WTC11 (cell line): ENCODE measurements around the gene WNK1. TPM values are rescaled to one million over a fixed set of nuclear protein-coding genes. Genes with fewer than 3 reads are reported as not detected.

Experiments used
- ATAC-seq: fragments of 200-7000 bp; cut with Tn5 transposase; 2 replicates; pipeline ENCODE4 v1.10.0; 2021; ENCODE audit warnings: mild to moderate bottlenecking, moderate library complexity
- CTCF ChIA-PET: fragments of 300-600 bp; sonication (Branson Sonifier 250); formaldehyde crosslinking; loops from one replicate; lab custom pipeline; 2021; ENCODE audit warnings: antibody characterized with exemption; lab: Charles Lee
- POLR2A ChIA-PET: fragments of 350-600 bp; sonication (Branson Sonifier 250); formaldehyde crosslinking; loops from one replicate; lab custom pipeline; 2021; ENCODE audit warnings: antibody characterized with exemption; lab: Charles Lee
- DNase-seq: peaks from one replicate; pipeline ENCODE4 v3.0.0; 2021; ENCODE audit warnings: low spot score
- H3K27ac Mint-ChIP-seq: 2 replicates; pipeline ENCODE4 v1.8.0; 2021; ENCODE audit warnings: mixed read lengths
- H3K27me3 Mint-ChIP-seq: 2 replicates; pipeline ENCODE4 v1.8.0; 2021; ENCODE audit warnings: low read depth, mild to moderate bottlenecking, moderate library complexity, mixed read lengths
- H3K36me3 Mint-ChIP-seq: 2 replicates; pipeline ENCODE4 v1.8.0; 2021; ENCODE audit warnings: mixed read lengths
- H3K4me1 Mint-ChIP-seq: 2 replicates; pipeline ENCODE4 v1.8.0; 2022; ENCODE audit warnings: mixed read lengths
- H3K4me3 Mint-ChIP-seq: 2 replicates; pipeline ENCODE4 v1.8.0; 2021; ENCODE audit warnings: mild to moderate bottlenecking, moderate library complexity, mixed read lengths
- H3K9me3 Mint-ChIP-seq: 2 replicates; pipeline ENCODE4 v1.8.0; 2021; ENCODE audit warnings: mixed read lengths
- AR ChIP-seq: fragments of 250-450 bp; sonication (Bioruptor Pico); IDR thresholded peaks from 2 replicates; pipeline ENCODE4 v1.9.0; 2021; ENCODE audit warnings: mild to moderate bottlenecking
- CBFB ChIP-seq: sonication (generic); formaldehyde crosslinking; IDR thresholded peaks from 2 replicates; pipeline ENCODE4 v1.8.1; 2022; ENCODE audit warnings: mild to moderate bottlenecking, low read depth, missing genetic modification reagents
- CREM ChIP-seq: sonication (generic); formaldehyde crosslinking; IDR thresholded peaks from 2 replicates; pipeline ENCODE4 v1.8.1; 2022; ENCODE audit warnings: mild to moderate bottlenecking, missing genetic modification reagents, moderate library complexity
- EMX1 ChIP-seq: fragments of 250-450 bp; sonication (Bioruptor Pico); IDR thresholded peaks from 2 replicates; pipeline ENCODE4 v1.8.0; 2021; ENCODE audit warnings: mild to moderate bottlenecking
- ETV6 ChIP-seq: sonication (generic); formaldehyde crosslinking; IDR thresholded peaks from 2 replicates; pipeline ENCODE4 v1.8.1; 2022; ENCODE audit warnings: mild to moderate bottlenecking, missing genetic modification reagents
- FOXP4 ChIP-seq: sonication (generic); formaldehyde crosslinking; IDR thresholded peaks from 2 replicates; pipeline ENCODE4 v1.8.0; 2022; ENCODE audit warnings: mild to moderate bottlenecking, missing genetic modification reagents
- GRHL2 ChIP-seq: fragments of 250-450 bp; sonication (Bioruptor Pico); IDR thresholded peaks from 2 replicates; pipeline ENCODE4 v1.8.0; 2022; ENCODE audit warnings: mild to moderate bottlenecking, moderate library complexity; ENCODE audit not compliant: insufficient replicate concordance, severe bottlenecking
- NR1H2 ChIP-seq: sonication (generic); formaldehyde crosslinking; IDR thresholded peaks from 2 replicates; pipeline ENCODE4 v1.9.0; 2021; ENCODE audit warnings: mild to moderate bottlenecking, moderate library complexity, missing genetic modification reagents
- OVOL2 ChIP-seq: fragments of 250-450 bp; sonication (Bioruptor Pico); IDR thresholded peaks from 2 replicates; pipeline ENCODE4 v1.9.0; 2021; ENCODE audit warnings: mild to moderate bottlenecking, borderline replicate concordance
- SMAD3 ChIP-seq: sonication (generic); formaldehyde crosslinking; IDR thresholded peaks from 2 replicates; pipeline ENCODE4 v1.8.0; 2022; ENCODE audit warnings: missing genetic modification reagents, mild to moderate bottlenecking, borderline replicate concordance
- SOX15 ChIP-seq: fragments of 250-450 bp; sonication (Bioruptor Pico); IDR thresholded peaks from 2 replicates; pipeline ENCODE4 v1.9.0; 2021; ENCODE audit warnings: mild to moderate bottlenecking
- TCF7 ChIP-seq: sonication (generic); formaldehyde crosslinking; IDR thresholded peaks from 2 replicates; pipeline ENCODE4 v1.8.0; 2022; ENCODE audit warnings: mild to moderate bottlenecking, low read depth, missing genetic modification reagents, moderate library complexity
- TEAD4 ChIP-seq: sonication (generic); formaldehyde crosslinking; IDR thresholded peaks from 2 replicates; pipeline ENCODE4 v1.8.0; 2022; ENCODE audit warnings: mild to moderate bottlenecking, missing genetic modification reagents
- TP53 ChIP-seq: sonication (generic); formaldehyde crosslinking; IDR thresholded peaks from 2 replicates; pipeline ENCODE4 v1.8.1; 2023; ENCODE audit warnings: mild to moderate bottlenecking, missing genetic modification reagents
- ZBTB21 ChIP-seq: sonication (generic); formaldehyde crosslinking; IDR thresholded peaks from 2 replicates; pipeline ENCODE4 v1.8.1; 2023; ENCODE audit warnings: mild to moderate bottlenecking, missing genetic modification reagents, borderline replicate concordance
- ZNF121 ChIP-seq: sonication (generic); formaldehyde crosslinking; IDR thresholded peaks from 2 replicates; pipeline ENCODE4 v1.8.0; 2023; ENCODE audit warnings: missing genetic modification reagents
- ZNF138 ChIP-seq: sonication (generic); formaldehyde crosslinking; conservative IDR thresholded peaks from 2 replicates; pipeline ENCODE4 v1.8.1; 2022; ENCODE audit warnings: mild to moderate bottlenecking, moderate library complexity, missing genetic modification reagents
- ZNF232 ChIP-seq: sonication (generic); formaldehyde crosslinking; IDR thresholded peaks from 2 replicates; pipeline ENCODE4 v1.8.0; 2022; ENCODE audit warnings: mild to moderate bottlenecking, missing genetic modification reagents
- ZNF512 ChIP-seq: sonication (generic); formaldehyde crosslinking; IDR thresholded peaks from 2 replicates; pipeline ENCODE4 v1.8.1; 2022; ENCODE audit warnings: missing genetic modification reagents, borderline replicate concordance
- ZNF671 ChIP-seq: fragments of 250-450 bp; sonication (Bioruptor Pico); IDR thresholded peaks from 2 replicates; pipeline ENCODE4 v1.8.0; 2021; ENCODE audit warnings: mild to moderate bottlenecking
- total RNA-seq: library from RNA; stranded (reverse); gene quantifications from 3 replicates; pipeline ENCODE4 v1.2.3, GENCODE V29; 2021
- TF ChIP-seq, protein P1 (sequence below): sonication (generic); formaldehyde crosslinking; IDR thresholded peaks from 2 replicates; pipeline ENCODE4 v1.8.1; 2023; ENCODE audit warnings: mild to moderate bottlenecking, missing genetic modification reagents, moderate library complexity

Gene WNK1
- total RNA-seq, 1 experiment from 2014 or later, result 118 TPM

DNA sequence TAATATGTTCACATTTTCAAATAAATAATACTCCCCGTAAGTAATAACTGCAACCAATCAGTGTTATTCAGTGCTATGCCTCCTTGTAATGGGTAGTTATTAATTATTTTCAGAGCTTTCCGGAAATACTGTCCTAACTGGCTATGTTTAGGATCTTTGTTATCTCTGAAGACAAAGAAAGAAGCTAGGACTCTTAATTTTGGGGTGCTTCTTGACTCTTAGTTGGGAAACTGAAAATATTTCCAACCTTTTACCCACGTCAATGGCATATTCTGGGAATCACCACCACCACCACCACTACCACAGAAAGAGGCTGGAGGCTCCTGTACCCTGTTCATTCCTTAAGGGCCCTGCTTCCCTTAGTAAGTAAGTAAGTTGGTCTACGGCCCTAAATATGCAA lies 158.0 kb downstream of the WNK1 start:
- ChIA-PET POLR2A (no interaction called here), CTCF (interaction anchor here (1.6 kb wide), 1 partner anchor 39 kb away, joined by 3 read pairs; the partner anchor contains the start of gene RAD52)
- H3K36me3 Mint-ChIP-seq, result peaks cover 65% of the 10 kb centered on the region

GRCh38 chr12:911191-911826 lies 158.9 kb downstream of the WNK1 start:
- ChIA-PET CTCF (interaction anchor here (0.6 to 1.6 kb wide), 2 partner anchors 18 to 38 kb away, joined by 3 read pairs; partner anchors contain the start of gene RAD52), POLR2A (no interaction called here)
- Mint-ChIP-seq H3K4me3 (no peak overlapping the region), H3K27me3 (no peaks in the 10 kb centered on the region), H3K27ac (no peak overlapping the region)
- no peak for ATAC-seq
- TF ChIP-seq ZNF232 (CRISPR knock-in tag) (no peak), AR (no peak), CREM (CRISPR knock-in tag) (no peak), ZNF671 (CRISPR knock-in tag) (no peak), TCF7 (CRISPR knock-in tag) (no peak), ZNF121 (CRISPR knock-in tag) (no peak), ZBTB21 (CRISPR knock-in tag) (no peak), OVOL2 (CRISPR knock-in tag) (no peak), TEAD4 (CRISPR knock-in tag) (no peak), ETV6 (CRISPR knock-in tag) (no peak), NR1H2 (CRISPR knock-in tag) (no peak), SOX15 (CRISPR knock-in tag) (no peak), FOXP4 (no peak), ZNF138 (CRISPR knock-in tag) (no peak), CBFB (CRISPR knock-in tag) (no peak), EMX1 (CRISPR knock-in tag) (no peak), TP53 (CRISPR knock-in tag) (no peak)
- TF ChIP-seq, protein P1, sequence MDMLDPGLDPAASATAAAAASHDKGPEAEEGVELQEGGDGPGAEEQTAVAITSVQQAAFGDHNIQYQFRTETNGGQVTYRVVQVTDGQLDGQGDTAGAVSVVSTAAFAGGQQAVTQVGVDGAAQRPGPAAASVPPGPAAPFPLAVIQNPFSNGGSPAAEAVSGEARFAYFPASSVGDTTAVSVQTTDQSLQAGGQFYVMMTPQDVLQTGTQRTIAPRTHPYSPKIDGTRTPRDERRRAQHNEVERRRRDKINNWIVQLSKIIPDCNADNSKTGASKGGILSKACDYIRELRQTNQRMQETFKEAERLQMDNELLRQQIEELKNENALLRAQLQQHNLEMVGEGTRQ (CRISPR knock-in tag), result no peak
- TF ChIP-seq, all 79 proteins: peak for 0
- Mint-ChIP-seq H3K36me3 (peaks cover 62% of the 10 kb centered on the region), H3K9me3 (no peaks in the 10 kb centered on the region), H3K4me1 (peaks cover 28% of the 10 kb centered on the region)
- no peak for DNase-seq

More for the DNA sequence above, 158.0 kb downstream of the WNK1 start:
- Mint-ChIP-seq H3K4me1 (peaks cover 19% of the 10 kb centered on the region), H3K9me3 (no peaks in the 10 kb centered on the region), H3K4me3 (no peak overlapping the region), H3K27me3 (no peaks in the 10 kb centered on the region), H3K27ac (no peak overlapping the region)
- DNase-seq (no peak), ATAC-seq (no peak)
- TF ChIP-seq ZNF512 (CRISPR knock-in tag), result no peak
- TF ChIP-seq GRHL2 (CRISPR knock-in tag), result no peak
- no peak for TF ChIP-seq SMAD3 (CRISPR knock-in tag)
